Suppressor macrophage (primary cell): ENCODE results near the gene VWCE.
"Not testable (repeated sequence)": the region's sequence is repeated elsewhere in the genome, so short reads cannot be mapped to it uniquely, and the experiment has no call there.

ENCODE experiments used
- DNase-seq, 4 experiments: peaks; one replicate each; pipeline ENCODE4 v3.0.0-alpha.2; 2020 to 2022

The VWCE gene

GRCh38 chr11:61280883-61281580, 14.1 kb downstream of the VWCE start:
- DNase-seq, result no peak

- DNase-seq, result no peak
These were observed 15.0 kb downstream of the VWCE start for GRCh38 chr11:61279934-61280659.

- DNase-seq, result no peak
These were observed 17.1 kb downstream of the VWCE start for GRCh38 chr11:61278001-61278470.

- DNase-seq, result no peak
These were observed 17.7 kb downstream of the VWCE start for GRCh38 chr11:61277186-61278000.

- no peak for DNase-seq
These were observed 19.9 kb downstream of the VWCE start for GRCh38 chr11:61275191-61275590.

- DNase-seq, result no peak
These were observed 21.0 kb downstream of the VWCE start for GRCh38 chr11:61274084-61274483.

GRCh38 chr11:61273178-61274078, 21.7 kb downstream of the VWCE start:
- DNase-seq, result no peak

- DNase-seq, result no peak
These were observed 22.4 kb downstream of the VWCE start for GRCh38 chr11:61272731-61273130.

GRCh38 chr11:61270354-61271076, 24.6 kb downstream of the VWCE start:
- peak; percentile 49 to 75 (median 66) for DNase-seq

- no peak for DNase-seq
These were observed 26.4 kb downstream of the VWCE start for GRCh38 chr11:61268588-61269250.

- no peak for DNase-seq
These were observed 27.7 kb downstream of the VWCE start for GRCh38 chr11:61267437-61267841.

- no peak for DNase-seq
These were observed 28.5 kb downstream of the VWCE start for GRCh38 chr11:61266602-61267001.

GRCh38 chr11:61265357-61265756, 29.8 kb downstream of the VWCE start:
- no peak for DNase-seq

GRCh38 chr11:61264795-61265194, 30.3 kb downstream of the VWCE start:
- DNase-seq, result no peak

GRCh38 chr11:61264371-61264770, 30.7 kb downstream of the VWCE start:
- DNase-seq, result no peak

- no peak for DNase-seq
These were observed 35.8 kb downstream of the VWCE start for GRCh38 chr11:61259363-61259762.

- no peak for DNase-seq
These were observed 36.6 kb downstream of the VWCE start for GRCh38 chr11:61258546-61258945.

GRCh38 chr11:61256710-61257482, 38.2 kb downstream of the VWCE start:
- DNase-seq, result peak; percentile 72 to 88 (median 82)

- peak; percentile 78 to 88 (median 84) for DNase-seq
These were observed 40.6 kb downstream of the VWCE start for GRCh38 chr11:61254403-61255025.

- not testable (repeated sequence) for DNase-seq
These were observed 42.8 kb downstream of the VWCE start for GRCh38 chr11:61252332-61252731.
